ENCODE data around the gene PHEX. TPM values are rescaled to one million over a fixed set of nuclear protein-coding genes. Genes with fewer than 3 reads are reported as not detected.
"Not testable (repeated sequence)": the region's sequence is repeated elsewhere in the genome, so short reads cannot be mapped to it uniquely, and the experiment has no call there.

PHEX gene
- total RNA-seq, 4 donors from 2014 or later = 0.14 to 0.20 TPM; not detected in 2

- H3K4me3 ChIP-seq = no peak overlapping the region
- no peak overlapping the region for H3K27ac ChIP-seq
- in situ Hi-C loops (cut with MboI; ENCODE audit: low pct_ligation_motif_present in 1 of 4, low pct_unique_long_range_greater_than_20kb in 1 of 4, low sequenced_read_pairs in 3 of 4) (no loop called here), intact Hi-C loops (cut with DNase I; ENCODE audit: low total_unique reads) (no loop called here)
- H3K27me3 ChIP-seq = no peaks in the 10 kb centered on the region
- WGBS, 2 donors (ENCODE audit: low coverage in 1 of 2) = 49% methylated on average over 3 of the region's 3 CpGs; no CpG with 5 or more reads in 1 of the 2 donors
- TF ChIP-seq EP300 (IDR thresholded peaks at IDR 0.05; ENCODE audit: low read depth) (no peak), POLR2AphosphoS5 (IDR thresholded peaks at IDR 0.05) (no peak), POLR2A (IDR thresholded peaks at IDR 0.05) (no peak), CTCF (IDR thresholded peaks at IDR 0.05) (no peak)
- H3K36me3 ChIP-seq = no peaks in the 10 kb centered on the region
- DNase-seq = no peak
- no peaks in the 10 kb centered on the region for H3K4me1 ChIP-seq
- no peaks in the 10 kb centered on the region for H3K9me3 ChIP-seq
Observed at GRCh38 chrX:22278375-22278774, 246.2 kb downstream of the PHEX start.

DNA sequence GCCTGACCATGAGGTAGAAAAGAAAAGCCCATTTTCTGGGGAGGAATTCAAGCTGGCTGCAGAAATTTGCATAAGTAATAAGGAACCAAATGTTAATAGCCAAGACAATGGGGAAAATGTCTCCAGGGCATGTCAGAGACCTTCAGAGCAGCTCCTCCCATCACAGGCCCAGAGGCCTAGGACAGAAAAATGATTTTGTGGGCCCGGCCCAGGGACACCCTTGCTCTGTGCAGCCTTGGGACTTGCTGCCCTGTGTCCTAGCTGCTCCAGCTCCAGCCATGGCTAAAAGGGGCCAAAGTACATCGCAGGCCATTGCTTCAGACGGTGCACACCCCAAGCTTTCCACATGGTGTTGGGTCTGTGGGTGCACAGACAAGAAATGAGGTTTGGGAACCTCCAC lies 257.1 kb downstream of the PHEX start:
- in situ Hi-C loops (cut with MboI; ENCODE audit: low pct_ligation_motif_present in 1 of 4, low pct_unique_long_range_greater_than_20kb in 1 of 4, low sequenced_read_pairs in 3 of 4); DNase-seq; intact Hi-C loops (cut with DNase I; ENCODE audit: low total_unique reads); H3K27me3 ChIP-seq; H3K9me3 ChIP-seq; H3K4me3 ChIP-seq; H3K27ac ChIP-seq; H3K4me1 ChIP-seq; H3K36me3 ChIP-seq: not testable (repeated sequence)
- 85% methylated on average over 3 of the region's 3 CpGs; no CpG with 5 or more reads in 1 of the 2 donors for whole genome bisulfite sequencing, 2 donors (ENCODE audit: low coverage in 1 of 2)

GRCh38 chrX:22296871-22297270 lies 264.7 kb downstream of the PHEX start:
- no peak for DNase-seq
- H3K27ac ChIP-seq = no peak overlapping the region
- no peaks in the 10 kb centered on the region for H3K9me3 ChIP-seq
- no peak overlapping the region for H3K4me3 ChIP-seq
- in situ Hi-C loops (cut with MboI; ENCODE audit: low pct_ligation_motif_present in 1 of 4, low pct_unique_long_range_greater_than_20kb in 1 of 4, low sequenced_read_pairs in 3 of 4) = no loop called here
- H3K27me3 ChIP-seq = no peaks in the 10 kb centered on the region
- intact Hi-C loops (cut with DNase I; ENCODE audit: low total_unique reads) = no loop called here
- H3K36me3 ChIP-seq = no peaks in the 10 kb centered on the region
- TF ChIP-seq POLR2A (IDR thresholded peaks at IDR 0.05) (no peak), EP300 (IDR thresholded peaks at IDR 0.05; ENCODE audit: low read depth) (no peak), CTCF (IDR thresholded peaks at IDR 0.05) (no peak), POLR2AphosphoS5 (IDR thresholded peaks at IDR 0.05) (no peak)
- H3K4me1 ChIP-seq = peaks cover 0 to 3% (median 0%) of the 10 kb centered on the region in 4 donors
- 74 to 100% methylated on average over 1 to 2 of the region's 2 CpGs for WGBS, 2 donors (ENCODE audit: low coverage in 1 of 2)

GRCh38 chrX:22300130-22300529 lies 268.0 kb downstream of the PHEX start:
- DNase-seq = no peak
- 4% methylated on average over 2 of the region's 2 CpGs; no CpG with 5 or more reads in 1 of the 2 donors for WGBS, 2 donors (ENCODE audit: low coverage in 1 of 2)
- Histone ChIP-seq H3K4me3 (no peak overlapping the region), H3K4me1 (peaks cover 0 to 3% (median 0%) of the 10 kb centered on the region in 4 donors), H3K27me3 (no peaks in the 10 kb centered on the region), H3K9me3 (no peaks in the 10 kb centered on the region), H3K36me3 (no peaks in the 10 kb centered on the region), H3K27ac (no peak overlapping the region)
- no peak for TF ChIP-seq POLR2A (IDR thresholded peaks at IDR 0.05)
- no peak for TF ChIP-seq POLR2AphosphoS5 (IDR thresholded peaks at IDR 0.05)
- TF ChIP-seq CTCF (IDR thresholded peaks at IDR 0.05) = no peak
- no peak for TF ChIP-seq EP300 (IDR thresholded peaks at IDR 0.05; ENCODE audit: low read depth)
- in situ Hi-C loops (cut with MboI; ENCODE audit: low pct_ligation_motif_present in 1 of 4, low pct_unique_long_range_greater_than_20kb in 1 of 4, low sequenced_read_pairs in 3 of 4) (no loop called here), intact Hi-C loops (cut with DNase I; ENCODE audit: low total_unique reads) (no loop called here)

Other genes starting within 250 kb of the PHEX start
- gene MBTPS2, start 192.7 kb upstream of the PHEX start, total RNA-seq = 1 to 10 TPM; 1.8 to 7.8 (median 4.7) TPM
- 1 to 10 TPM in 3 of 4 donors, not detected in 1; 1.2 to 2.4 (median 1.6) TPM for gene YY2, start 176.3 kb upstream of the PHEX start, total RNA-seq
- gene SMS, start 91.6 kb upstream of the PHEX start, total RNA-seq = 10 to 100 TPM; 32.4 to 95.4 (median 43.8) TPM
- gene CBLL2, start 240.6 kb downstream of the PHEX start, total RNA-seq = not detected